ENCODE measurements around the gene DMBX1.

- TF ChIP-seq RAD21 (conservative IDR thresholded peaks at IDR 0.05): no peak
- TF ChIP-seq POLR2AphosphoS5 (IDR thresholded peaks at IDR 0.05): no peak
- no peak for TF ChIP-seq EZH2 (IDR thresholded peaks at IDR 0.05; ENCODE audit: borderline replicate concordance, insufficient read depth, low read length, poor library complexity, severe bottlenecking)
- TF ChIP-seq, protein P1, sequence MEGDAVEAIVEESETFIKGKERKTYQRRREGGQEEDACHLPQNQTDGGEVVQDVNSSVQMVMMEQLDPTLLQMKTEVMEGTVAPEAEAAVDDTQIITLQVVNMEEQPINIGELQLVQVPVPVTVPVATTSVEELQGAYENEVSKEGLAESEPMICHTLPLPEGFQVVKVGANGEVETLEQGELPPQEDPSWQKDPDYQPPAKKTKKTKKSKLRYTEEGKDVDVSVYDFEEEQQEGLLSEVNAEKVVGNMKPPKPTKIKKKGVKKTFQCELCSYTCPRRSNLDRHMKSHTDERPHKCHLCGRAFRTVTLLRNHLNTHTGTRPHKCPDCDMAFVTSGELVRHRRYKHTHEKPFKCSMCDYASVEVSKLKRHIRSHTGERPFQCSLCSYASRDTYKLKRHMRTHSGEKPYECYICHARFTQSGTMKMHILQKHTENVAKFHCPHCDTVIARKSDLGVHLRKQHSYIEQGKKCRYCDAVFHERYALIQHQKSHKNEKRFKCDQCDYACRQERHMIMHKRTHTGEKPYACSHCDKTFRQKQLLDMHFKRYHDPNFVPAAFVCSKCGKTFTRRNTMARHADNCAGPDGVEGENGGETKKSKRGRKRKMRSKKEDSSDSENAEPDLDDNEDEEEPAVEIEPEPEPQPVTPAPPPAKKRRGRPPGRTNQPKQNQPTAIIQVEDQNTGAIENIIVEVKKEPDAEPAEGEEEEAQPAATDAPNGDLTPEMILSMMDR (IDR thresholded peaks at IDR 0.05; ENCODE audit: poor library complexity, severe bottlenecking): no peak
- TF ChIP-seq REST (IDR thresholded peaks at IDR 0.05; ENCODE audit: borderline replicate concordance): no peak
- no peak for TF ChIP-seq EP300 (conservative IDR thresholded peaks at IDR 0.05; ENCODE audit: poor library complexity, severe bottlenecking)
- no peak for TF ChIP-seq SMC3 (conservative IDR thresholded peaks at IDR 0.05; ENCODE audit: poor library complexity)
- TF ChIP-seq TAF1 (IDR thresholded peaks at IDR 0.05; ENCODE audit: low read depth): no peak
Measured at GRCh38 chr1:46506470-46507219, 17.0 kb downstream of the DMBX1 start.

All from neural cell (in vitro differentiated cells).